Activated CD4-positive, alpha-beta T cell treated with anti-CD3 and anti-CD28 coated beads, Interleukin-2, amount 50 U/mL, for 1 hour (primary cell): ENCODE data around the gene OTX2.

Experiments
- DNase-seq: peaks from one replicate; pipeline ENCODE4 v3.0.0-alpha.2; 2020

The OTX2 gene

DNA sequence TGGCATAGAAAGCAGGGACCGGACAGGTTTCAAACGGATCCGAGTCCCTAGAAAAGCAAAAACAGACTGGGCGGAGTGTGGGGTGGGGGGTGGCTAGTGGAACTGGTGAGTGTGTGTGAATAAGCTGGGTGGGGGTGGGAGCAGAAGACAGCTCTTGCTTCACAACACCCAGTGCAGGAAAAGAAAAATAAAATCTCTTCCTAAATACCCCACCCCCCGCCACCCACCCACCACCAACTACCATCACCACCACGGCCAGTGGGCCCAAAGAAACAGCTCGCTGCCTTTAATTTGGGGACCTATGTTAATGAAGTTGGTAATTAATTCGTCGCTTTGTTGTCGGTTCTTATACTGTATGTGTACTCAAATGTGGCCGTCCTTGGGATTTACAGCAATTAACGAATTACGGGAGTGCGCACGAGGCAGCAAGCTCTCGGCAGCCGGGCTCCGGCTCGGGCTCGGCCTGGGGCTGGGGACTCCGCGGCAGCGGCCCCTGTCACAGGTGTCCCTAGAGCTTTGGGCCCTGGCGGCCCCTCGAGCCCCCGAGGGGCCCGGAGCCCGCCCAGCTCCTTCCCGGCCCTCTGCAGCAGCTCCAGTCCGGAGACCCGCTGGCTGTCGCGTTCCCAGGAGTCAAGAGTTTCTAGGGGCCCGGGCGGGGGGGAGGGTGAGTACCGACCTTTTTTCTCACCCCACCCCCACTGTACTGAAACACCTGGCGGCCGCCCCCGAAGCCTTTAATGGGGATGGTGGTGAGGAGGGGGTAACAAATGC, 1.5 kb upstream of the OTX2 start:
- no peak for DNase-seq

DNA sequence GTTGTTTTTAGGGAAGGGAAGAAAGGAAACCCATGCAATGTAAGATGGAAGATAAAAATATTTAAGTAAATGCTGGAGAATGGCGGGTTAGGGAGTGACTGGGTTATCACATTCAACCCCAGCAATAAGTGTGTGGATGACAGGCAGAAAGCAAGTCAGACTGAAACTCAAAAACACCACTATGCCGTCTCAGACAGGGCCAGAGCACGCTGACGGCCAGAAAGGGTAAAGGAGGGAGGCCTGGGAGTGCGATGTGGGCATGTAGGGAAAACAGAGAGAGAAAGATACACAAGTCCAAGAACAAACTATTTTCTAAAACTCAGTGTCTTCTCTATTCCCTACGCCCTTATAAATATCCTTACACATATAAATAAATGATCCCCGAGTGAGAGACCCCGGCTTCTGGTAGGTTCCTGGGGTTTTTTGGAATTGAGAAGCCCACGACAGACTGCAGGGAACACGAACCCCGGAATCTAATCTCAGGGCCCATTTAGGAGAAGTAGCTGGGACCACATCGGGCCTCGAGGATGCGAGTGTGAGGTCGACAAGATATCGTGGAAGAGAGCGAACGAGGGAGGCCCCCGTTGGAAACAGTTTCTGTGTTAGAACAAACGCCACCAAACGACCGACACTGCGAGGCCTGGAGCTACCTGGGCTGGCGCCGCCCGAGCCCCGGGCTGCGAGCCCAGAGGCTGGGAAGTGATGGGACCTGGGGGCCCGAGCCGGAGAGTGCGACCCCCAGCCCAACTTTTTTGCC, 735 bp upstream of the OTX2 start:
- DNase-seq: no peak

- no peak for DNase-seq
These were observed 771 bp downstream of the OTX2 start for GRCh38 chr14:56809270-56810146.

GRCh38 chr14:56808383-56809269, 1.7 kb downstream of the OTX2 start:
- no peak for DNase-seq

- DNase-seq: no peak
These were observed 2.2 kb downstream of the OTX2 start for GRCh38 chr14:56808110-56808382.

DNA sequence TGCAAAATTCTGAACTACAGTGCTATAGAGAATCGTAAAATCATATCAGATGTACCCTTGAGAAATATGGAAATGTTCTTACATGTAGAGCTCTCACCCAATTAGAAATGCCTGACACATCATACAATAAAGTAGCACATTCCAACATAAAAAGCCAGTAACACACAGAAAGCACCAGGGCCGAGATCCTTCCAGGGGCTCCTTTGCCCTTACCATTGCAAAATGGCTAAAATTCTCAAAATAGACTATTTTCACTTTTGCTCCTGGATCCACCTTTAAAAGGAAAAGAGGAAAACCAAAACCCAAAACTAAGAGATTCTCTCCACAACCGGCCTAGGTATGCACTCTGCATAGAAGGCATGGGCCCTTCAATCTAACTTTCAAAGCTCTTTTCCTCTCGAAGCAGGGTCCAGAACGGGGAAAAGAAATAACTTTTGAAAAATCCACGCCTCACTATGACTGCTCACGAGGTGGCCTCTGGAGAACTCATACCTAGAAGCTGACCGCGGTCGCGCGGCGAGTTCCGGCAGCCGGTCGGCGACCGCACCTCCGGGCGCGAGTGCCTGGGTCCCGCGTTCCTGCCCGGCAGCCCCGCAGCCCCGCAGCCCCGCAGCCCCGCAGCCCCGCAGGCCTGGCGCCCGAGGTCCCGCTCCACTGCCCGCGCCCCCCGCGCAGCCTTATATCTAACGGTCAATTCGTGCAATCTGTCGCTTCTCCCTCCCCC, 2.7 kb downstream of the OTX2 start:
- no peak for DNase-seq

GRCh38 chr14:56806760-56807159, 3.5 kb downstream of the OTX2 start:
- DNase-seq: no peak

DNA sequence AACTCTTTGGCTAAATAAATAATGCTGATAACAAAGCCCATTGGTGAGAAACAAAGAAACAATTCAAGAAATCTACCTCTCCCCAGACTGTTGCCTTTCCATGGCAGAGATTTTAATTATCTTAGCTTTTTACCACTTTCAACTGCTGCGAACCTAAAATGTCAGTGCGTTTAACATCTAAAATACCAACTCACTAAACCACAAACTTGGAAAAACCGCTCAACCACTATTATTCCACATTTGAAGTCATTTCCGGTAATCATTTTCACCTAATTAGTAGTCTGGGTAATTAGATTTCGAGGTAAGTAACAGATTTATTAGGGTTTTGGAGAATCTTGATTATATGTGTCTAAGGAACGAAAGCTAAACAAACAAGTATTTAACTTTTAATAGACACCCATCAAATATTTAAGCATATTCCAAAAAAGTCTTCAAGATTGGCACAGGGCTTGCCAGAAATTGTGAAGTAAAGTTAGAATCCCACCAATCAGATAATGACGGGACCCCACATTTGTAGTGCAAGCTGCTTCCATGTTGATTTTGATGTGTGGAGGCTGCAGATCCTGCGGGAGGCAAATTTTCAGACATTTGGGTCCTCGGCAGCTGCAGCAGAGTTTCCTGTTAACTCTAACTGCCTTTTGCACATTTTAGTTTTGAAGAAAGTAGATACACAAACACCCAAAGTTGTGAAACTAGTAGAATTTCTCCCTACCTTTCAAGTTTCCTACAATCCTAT, 4.1 kb downstream of the OTX2 start:
- DNase-seq: no peak

- DNase-seq: no peak
These were observed 4.9 kb downstream of the OTX2 start for GRCh38 chr14:56805201-56805991.

DNA sequence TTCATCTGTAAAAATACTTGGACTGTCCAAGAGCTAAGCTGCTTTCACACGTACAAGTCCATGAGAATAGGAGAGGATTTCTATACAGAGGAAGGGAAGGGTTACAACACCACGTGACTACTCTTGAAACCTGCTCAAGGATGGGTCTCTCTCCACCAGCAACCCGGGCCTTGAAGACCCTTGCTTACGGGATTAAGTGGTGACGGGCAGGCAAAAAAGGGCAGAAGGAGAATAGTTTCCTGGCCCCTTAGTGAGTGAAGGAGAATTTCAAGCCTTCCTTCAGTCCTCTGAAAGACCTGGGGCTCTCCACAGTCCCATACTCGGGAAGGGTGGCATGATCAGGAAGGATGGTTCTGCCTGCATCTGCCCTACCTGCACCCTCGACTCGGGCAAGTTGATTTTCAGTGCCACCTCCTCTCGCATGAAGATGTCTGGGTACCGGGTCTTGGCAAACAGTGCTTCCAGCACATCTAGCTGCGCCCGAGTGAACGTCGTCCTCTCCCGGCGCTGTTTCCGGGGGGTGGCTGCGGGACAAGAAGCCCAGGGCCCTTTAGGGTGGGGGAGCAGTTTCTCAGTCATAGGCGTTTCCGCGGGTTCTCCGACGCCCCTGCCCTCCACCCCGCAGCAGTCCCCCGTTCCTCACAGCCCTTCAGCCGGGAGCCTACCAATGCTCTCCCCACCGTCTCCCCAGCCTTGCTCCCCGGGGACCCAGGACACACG, 6.3 kb downstream of the OTX2 start:
- DNase-seq: no peak

- no peak for DNase-seq
These were observed 8.4 kb downstream of the OTX2 start for GRCh38 chr14:56801920-56802319.

GRCh38 chr14:56799343-56799645, 11.0 kb downstream of the OTX2 start:
- DNase-seq: no peak

- no peak for DNase-seq
These were observed 11.6 kb downstream of the OTX2 start for GRCh38 chr14:56798447-56799342.

- DNase-seq: no peak
These were observed 12.5 kb downstream of the OTX2 start for GRCh38 chr14:56797569-56798446.

GRCh38 chr14:56797003-56797568, 13.2 kb downstream of the OTX2 start:
- no peak for DNase-seq

DNA sequence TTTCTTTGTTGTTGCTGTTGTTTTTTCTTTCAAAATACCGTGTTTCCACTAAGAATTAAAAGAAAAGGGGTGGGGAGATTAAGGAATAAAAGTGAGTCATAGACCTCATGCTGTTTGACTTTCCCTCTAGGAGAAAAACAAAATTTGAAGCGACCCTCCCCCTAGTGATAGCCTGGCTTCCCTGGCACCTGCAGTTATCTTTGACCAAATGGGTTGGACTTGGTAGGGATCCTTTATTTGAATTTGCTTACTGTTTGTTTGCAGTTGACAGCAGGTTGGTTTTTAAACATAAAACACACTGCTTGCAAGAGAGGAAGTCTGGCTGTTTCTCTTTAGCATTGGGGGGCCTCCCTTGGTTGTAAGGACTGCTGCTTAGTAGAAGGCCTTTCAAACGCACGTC, 14.0 kb downstream of the OTX2 start:
- DNase-seq: no peak

GRCh38 chr14:56795284-56795622, 15.0 kb downstream of the OTX2 start:
- no peak for DNase-seq
